ENCODE measurements around the gene DZIP1.

Gene DZIP1

GRCh38 chr13:95541308-95541707 lies 103.2 kb downstream of the DZIP1 start:
- no peak for DNase-seq

GRCh38 chr13:95540888-95541287 lies 103.6 kb downstream of the DZIP1 start:
- no peak for DNase-seq

- no peak for DNase-seq
Measured at GRCh38 chr13:95536632-95537241, 107.8 kb downstream of the DZIP1 start.

GRCh38 chr13:95535243-95535642 lies 109.3 kb downstream of the DZIP1 start:
- DNase-seq = no peak

GRCh38 chr13:95533545-95534160 lies 110.9 kb downstream of the DZIP1 start:
- DNase-seq = no peak

- DNase-seq = no peak
Measured at GRCh38 chr13:95530178-95530577, 114.3 kb downstream of the DZIP1 start.
